ENCODE data around the gene CDC20B. TPM values are rescaled to one million over a fixed set of nuclear protein-coding genes. Genes with fewer than 3 reads are reported as not detected.

The CDC20B gene
- total RNA-seq, 4 donors from 2014 or later = not detected

- Histone ChIP-seq H3K4me1 (no peaks in the 10 kb centered on the region), H3K36me3 (no peaks in the 10 kb centered on the region), H3K9me3 (no peaks in the 10 kb centered on the region), H3K4me3 (no peak overlapping the region), H3K27ac (no peak overlapping the region), H3K27me3 (peaks cover 9% of the 10 kb centered on the region)
- ATAC-seq = no peak
- TF ChIP-seq EP300 (IDR thresholded peaks at IDR 0.05) (no peak), POLR2AphosphoS5 (IDR thresholded peaks at IDR 0.05) (no peak)
- WGBS, 2 donors (ENCODE audit: low coverage in 1 of 2) = 76 to 80% methylated on average over 2 of the region's 2 CpGs
These were observed 38.4 kb upstream of the CDC20B start for GRCh38 chr5:55211184-55211874.

- no peaks in the 10 kb centered on the region for H3K36me3 ChIP-seq
- no peaks in the 10 kb centered on the region for H3K4me1 ChIP-seq
- H3K27me3 ChIP-seq = peaks cover 40% of the 10 kb centered on the region
- no peak overlapping the region for H3K4me3 ChIP-seq
- no peaks in the 10 kb centered on the region for H3K9me3 ChIP-seq
- TF ChIP-seq EP300 (IDR thresholded peaks at IDR 0.05) (no peak), POLR2AphosphoS5 (IDR thresholded peaks at IDR 0.05) (no peak), CTCF (IDR thresholded peaks at IDR 0.05) (no peak)
- no peak for ATAC-seq
- WGBS, 2 donors (ENCODE audit: low coverage in 1 of 2) = 50 to 84% methylated on average over 2 of the region's 2 CpGs
- no peak overlapping the region for H3K27ac ChIP-seq
These were observed 32.0 kb upstream of the CDC20B start for GRCh38 chr5:55205001-55205400.

- H3K36me3 ChIP-seq = no peaks in the 10 kb centered on the region
- H3K4me3 ChIP-seq = no peak overlapping the region
- no peaks in the 10 kb centered on the region for H3K4me1 ChIP-seq
- 79% methylated on average over 2 of the region's 2 CpGs for WGBS, 2 donors (ENCODE audit: low coverage in 1 of 2)
- TF ChIP-seq POLR2AphosphoS5 (IDR thresholded peaks at IDR 0.05) (no peak), POLR2A (IDR thresholded peaks at IDR 0.05) (no peak), EP300 (IDR thresholded peaks at IDR 0.05) (no peak), CTCF (IDR thresholded peaks at IDR 0.05) (no peak)
- no peaks in the 10 kb centered on the region for H3K9me3 ChIP-seq
- ATAC-seq = no peak
- H3K27ac ChIP-seq = no peak overlapping the region
- peaks cover 59% of the 10 kb centered on the region for H3K27me3 ChIP-seq
These were observed 18.2 kb upstream of the CDC20B start for GRCh38 chr5:55191165-55191564.

- peaks cover 78% of the 10 kb centered on the region for H3K27me3 ChIP-seq
These were observed 15.9 kb upstream of the CDC20B start for GRCh38 chr5:55188656-55189540.

More at GRCh38 chr5:55188656-55189540, 15.9 kb upstream of the CDC20B start:
- H3K9me3 ChIP-seq = no peaks in the 10 kb centered on the region
- no peaks in the 10 kb centered on the region for H3K36me3 ChIP-seq
- no peak for TF ChIP-seq POLR2AphosphoS5 (IDR thresholded peaks at IDR 0.05)
- no peak for TF ChIP-seq POLR2A (IDR thresholded peaks at IDR 0.05)
- no peak for TF ChIP-seq EP300 (IDR thresholded peaks at IDR 0.05)
- no peak for TF ChIP-seq CTCF (IDR thresholded peaks at IDR 0.05)
- no peak for ATAC-seq
- no peaks in the 10 kb centered on the region for H3K4me1 ChIP-seq
- 58 to 60% methylated on average over 6 of the region's 6 CpGs for WGBS, 2 donors (ENCODE audit: low coverage in 1 of 2)
- H3K27ac ChIP-seq = no peak overlapping the region
- H3K4me3 ChIP-seq = no peak overlapping the region
